Adrenal gland (tissue), 12 donors: ENCODE measurements around the gene AGPAT1. TPM values are rescaled to one million over a fixed set of nuclear protein-coding genes. Genes with fewer than 3 reads are reported as not detected.

Experiments used
- DNase-seq, 7 donors: peaks; one replicate each; pipeline ENCODE4 v3.0.0-alpha.2; 2019 to 2020
- H3K27ac ChIP-seq, 5 donors: fragments of 200-600 bp; sonication (generic) in 4 of 5; 1 replicate in 3 of 5; 2 replicates in 2 of 5; pipeline versions ENCODE4 v1.5.1 to v1.8.0; 2016 to 2020; ENCODE audit warnings: mild to moderate bottlenecking in 1 of 5
- H3K27me3 ChIP-seq: fragments of 200-600 bp; 2 replicates; pipeline ENCODE4 v1.8.0; 2021
- H3K36me3 ChIP-seq, 2 donors: fragments of 200-600 bp; replicated peaks in 1 of 2; 1 replicate in 1 of 2; 2 replicates in 1 of 2; pipeline versions ENCODE4 v1.5.1 to v1.8.0; 2018 to 2022
- H3K4me1 ChIP-seq, 2 donors: fragments of 200-600 bp; replicated peaks in 1 of 2; 1 replicate in 1 of 2; 2 replicates in 1 of 2; pipeline versions ENCODE4 v1.5.1 to v1.8.0; 2018 to 2021
- H3K4me3 ChIP-seq, 4 donors: fragments of 200-600 bp; sonication (generic) in 3 of 4; one replicate each; pipeline ENCODE4 v1.5.1; 2016 to 2018
- H3K9me3 ChIP-seq, 3 donors: fragments of 200-600 bp; sonication (generic) in 1 of 3; replicated peaks in 1 of 3; 1 replicate in 2 of 3; 2 replicates in 1 of 3; pipeline versions ENCODE4 v1.5.1 to v1.8.0; 2016 to 2021
- POLR2A ChIP-seq, 2 donors: fragments of 450-650 bp; IDR thresholded peaks; one replicate each; pipeline ENCODE4 v1.6.1; 2017; ENCODE audit warnings: antibody characterized with exemption in 2 of 2, mild to moderate bottlenecking in 2 of 2, moderate library complexity in 1 of 2
- WGBS, 4 donors: extraction: QIAGEN DNeasy Blood & Tissue Kit in 2 of 4; methylation state at CpG; one replicate each; pipeline versions ENCODE4 v1.1.5 to v1.1.7; 2013 to 2017; 5-methylcytosine and 5-hydroxymethylcytosine counted together
- intact Hi-C, 2 donors: fragments of 100-400 bp; cut with DNase I; formaldehyde crosslinking; loops; one replicate each; pipeline versions ENCODE4 v1.14.1 to v1.15.0; 2022 to 2023
- polyA plus RNA-seq, 3 donors: library from polyadenylated mRNA; stranded (reverse); fragments of 200-250 nt in 2 of 3; fragments of 350-450 nt in 1 of 3; fragmentation: Illumina TruSeq in 1 of 3; extraction: RNeasy Lipid Tissue Mini Kit (QIAGEN cat#74804) in 1 of 3; gene quantifications; one replicate each; pipeline ENCODE4 v1.2.3, GENCODE V29; 2013 to 2014
- total RNA-seq, 9 donors: library from RNA; depleted of rRNA in 4 of 9; stranded (reverse); fragments of >200 nt in 4 of 9; fragments of 120-200 nt in 1 of 9; fragmentation: NEBNext Ultra II Directional in 1 of 9; extraction: Animal tissue kit (Norgen Biotek cat#: 25700) in 1 of 9; gene quantifications; one replicate each; pipeline versions ENCODE4 v1.1.0 to v1.2.4, GENCODE V29; 2013 to 2023
- TF ChIP-seq, protein P1 (sequence below), 6 experiments: fragments of 450-650 bp in 4 of 6; fragments of 200-600 bp in 2 of 6; sonication (generic) in 1 of 6; IDR thresholded peaks; 1 replicate in 5 of 6; 2 replicates in 1 of 6; pipeline versions ENCODE4 v1.5.1 to v1.8.0; 2016 to 2021; ENCODE audit warnings: antibody characterized with exemption in 6 of 6, mild to moderate bottlenecking in 2 of 6, moderate library complexity in 1 of 6
- donor health status: healthy with polysubstance abuse.
- donor health status: Bipolar disorder and iron deficiency.
- donor health status: DM: yes; HTN: yes; CAD: no.
- donor health status: DM: no; HTN: no; CAD: no.
- donor health status: DM: no; HTN: no; CAD: no.
- donor health status: DM: yes; HTN: yes; CAD: no.

AGPAT1 gene
- total and polyA plus RNA-seq, 12 donors: 51.9 to 91.9 (median 68.5) TPM

- WGBS, 4 donors: 1 to 5% (median 2%) methylated on average over 10 to 22 of the region's 23 CpGs
- H3K36me3 ChIP-seq: peaks cover 0 to 23% of the 10 kb centered on the region in 2 donors
- peak; percentile 93 to 98 (median 95) for DNase-seq
- intact Hi-C loops: loop anchor here in 1 of 2 donors (5.0 kb wide), 1 partner anchor 78 kb away; no protein-coding TSS in a partner anchor
- no peaks in the 10 kb centered on the region for H3K9me3 ChIP-seq
- TF ChIP-seq, protein P1, sequence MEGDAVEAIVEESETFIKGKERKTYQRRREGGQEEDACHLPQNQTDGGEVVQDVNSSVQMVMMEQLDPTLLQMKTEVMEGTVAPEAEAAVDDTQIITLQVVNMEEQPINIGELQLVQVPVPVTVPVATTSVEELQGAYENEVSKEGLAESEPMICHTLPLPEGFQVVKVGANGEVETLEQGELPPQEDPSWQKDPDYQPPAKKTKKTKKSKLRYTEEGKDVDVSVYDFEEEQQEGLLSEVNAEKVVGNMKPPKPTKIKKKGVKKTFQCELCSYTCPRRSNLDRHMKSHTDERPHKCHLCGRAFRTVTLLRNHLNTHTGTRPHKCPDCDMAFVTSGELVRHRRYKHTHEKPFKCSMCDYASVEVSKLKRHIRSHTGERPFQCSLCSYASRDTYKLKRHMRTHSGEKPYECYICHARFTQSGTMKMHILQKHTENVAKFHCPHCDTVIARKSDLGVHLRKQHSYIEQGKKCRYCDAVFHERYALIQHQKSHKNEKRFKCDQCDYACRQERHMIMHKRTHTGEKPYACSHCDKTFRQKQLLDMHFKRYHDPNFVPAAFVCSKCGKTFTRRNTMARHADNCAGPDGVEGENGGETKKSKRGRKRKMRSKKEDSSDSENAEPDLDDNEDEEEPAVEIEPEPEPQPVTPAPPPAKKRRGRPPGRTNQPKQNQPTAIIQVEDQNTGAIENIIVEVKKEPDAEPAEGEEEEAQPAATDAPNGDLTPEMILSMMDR (IDR thresholded peaks at IDR 0.05): no peak
- peak in 1 of 2 donors; percentile 78 for TF ChIP-seq POLR2A (IDR thresholded peaks at IDR 0.05)
- peak within 1 kb of the TSS; percentile 25 to 82 (median 72) for H3K4me3 ChIP-seq
- H3K27me3 ChIP-seq: no peaks in the 10 kb centered on the region
- H3K4me1 ChIP-seq: peaks cover 16 to 54% of the 10 kb centered on the region in 2 donors
- H3K27ac ChIP-seq: peak within 1 kb of the TSS; percentile 87 to 96 (median 89)
Observed at GRCh38 chr6:32190054-32190851, 14.4 kb upstream of the AGPAT1 start, which contains the start of gene PBX2. Gene PBX2, minus strand, starts transcription at chr6:32190202. Its CDS starts 287 bp downstream, at chr6:32189915.

DNA sequence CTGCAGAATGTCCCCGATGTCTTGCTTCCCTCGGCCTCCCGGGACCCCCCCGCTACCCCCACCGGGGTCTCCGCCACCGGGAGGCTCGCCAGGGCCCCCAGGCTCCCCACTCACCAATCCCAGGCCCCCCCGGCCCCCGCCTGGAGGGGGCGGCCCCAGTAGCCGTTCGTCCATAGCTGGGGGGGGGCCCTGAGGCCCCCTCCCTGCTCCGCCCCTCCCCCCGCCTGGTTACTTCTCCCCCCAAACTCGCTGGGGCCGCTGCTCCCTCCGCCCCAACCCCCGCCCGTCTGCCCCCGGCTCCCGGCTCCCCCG lies 13.8 kb upstream of the AGPAT1 start:
- DNase-seq: peak in 2 of 7 donors; percentile 28 to 70
- no peaks in the 10 kb centered on the region for H3K9me3 ChIP-seq
- peak overlapping the region; percentile 87 to 96 (median 89) for H3K27ac ChIP-seq
- H3K27me3 ChIP-seq: no peaks in the 10 kb centered on the region
- 2 to 16% methylated on average over 20 to 23 of the region's 23 CpGs; no CpG with 5 or more reads in 2 of the 4 donors for WGBS, 4 donors
- H3K4me1 ChIP-seq: peaks cover 16 to 48% of the 10 kb centered on the region in 2 donors
- peaks cover 0 to 23% of the 10 kb centered on the region in 2 donors for H3K36me3 ChIP-seq
- intact Hi-C loops: loop anchor here in 1 of 2 donors (5.0 kb wide), 1 partner anchor 77 kb away; no protein-coding TSS in a partner anchor
- TF ChIP-seq, protein P1 (IDR thresholded peaks at IDR 0.05): no peak
- TF ChIP-seq POLR2A (IDR thresholded peaks at IDR 0.05): no peak
- H3K4me3 ChIP-seq: peak overlapping the region; percentile 25 to 82 (median 72)

- no peak for TF ChIP-seq POLR2A (IDR thresholded peaks at IDR 0.05)
- TF ChIP-seq, protein P1 (IDR thresholded peaks at IDR 0.05): no peak
- H3K4me1 ChIP-seq: peaks cover 16 to 46% of the 10 kb centered on the region in 2 donors
- peak overlapping the region; percentile 87 to 96 (median 89) for H3K27ac ChIP-seq
- H3K9me3 ChIP-seq: no peaks in the 10 kb centered on the region
- H3K36me3 ChIP-seq: peaks cover 0 to 23% of the 10 kb centered on the region in 2 donors
- DNase-seq: no peak
- intact Hi-C loops: no loop called here
- peak overlapping the region; percentile 25 to 82 (median 72) for H3K4me3 ChIP-seq
- H3K27me3 ChIP-seq: no peaks in the 10 kb centered on the region
- 1% methylated on average over 6 to 10 of the region's 10 CpGs for WGBS, 4 donors
Observed at GRCh38 chr6:32189069-32189741, 13.3 kb upstream of the AGPAT1 start.
